ENCODE data around the gene TMEM9.

TMEM9 gene

DNA sequence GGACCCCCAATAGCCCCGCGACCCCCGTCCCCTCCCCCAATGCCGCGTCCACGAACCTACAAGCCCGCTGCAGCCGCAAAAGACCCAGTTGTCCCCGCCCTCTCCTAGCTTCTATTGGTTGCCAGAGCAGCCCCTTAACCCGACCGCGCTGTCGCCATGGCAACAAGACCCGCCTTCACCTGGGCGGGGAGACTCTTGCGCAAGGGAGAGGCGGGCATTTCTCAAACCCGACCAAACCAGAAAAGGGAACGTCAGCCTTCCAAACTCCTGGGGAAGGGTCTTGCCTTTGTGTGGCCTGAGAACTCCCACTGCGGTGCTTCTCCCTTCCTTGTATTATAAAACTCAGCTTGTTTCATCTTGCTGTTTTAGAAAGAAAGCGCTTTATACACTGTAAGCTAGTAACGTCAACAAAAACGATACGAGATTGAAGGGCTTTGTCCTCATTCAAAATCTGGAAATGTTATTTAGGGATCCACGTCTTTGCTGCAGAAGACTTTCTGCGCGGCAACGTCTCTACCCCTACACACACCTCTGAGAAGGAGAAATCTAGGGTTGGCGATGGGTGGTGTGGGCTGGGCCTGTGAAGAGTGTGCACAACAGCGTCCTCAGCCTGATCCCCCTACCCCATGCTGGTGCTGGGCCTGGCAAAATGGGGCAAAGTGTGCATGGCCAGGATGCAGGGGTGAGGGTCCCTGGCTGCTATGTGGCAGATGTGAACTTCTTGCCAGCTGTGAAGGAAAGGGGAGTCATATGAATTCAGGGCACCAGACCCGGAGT is at the start of gene TMEM9:
Gene TMEM9 (minus strand): TSS at position 86 of the 777 bp plus-strand sequence. CDS start 551 bp downstream, outside the sequence.
- peak; percentile 87 for DNase-seq (ENCODE audit: low read depth)
- peak within 1 kb of the TSS; percentile 82 for H3K4me3 ChIP-seq (ENCODE audit: low read depth, low read length)
- TF ChIP-seq, protein P1, sequence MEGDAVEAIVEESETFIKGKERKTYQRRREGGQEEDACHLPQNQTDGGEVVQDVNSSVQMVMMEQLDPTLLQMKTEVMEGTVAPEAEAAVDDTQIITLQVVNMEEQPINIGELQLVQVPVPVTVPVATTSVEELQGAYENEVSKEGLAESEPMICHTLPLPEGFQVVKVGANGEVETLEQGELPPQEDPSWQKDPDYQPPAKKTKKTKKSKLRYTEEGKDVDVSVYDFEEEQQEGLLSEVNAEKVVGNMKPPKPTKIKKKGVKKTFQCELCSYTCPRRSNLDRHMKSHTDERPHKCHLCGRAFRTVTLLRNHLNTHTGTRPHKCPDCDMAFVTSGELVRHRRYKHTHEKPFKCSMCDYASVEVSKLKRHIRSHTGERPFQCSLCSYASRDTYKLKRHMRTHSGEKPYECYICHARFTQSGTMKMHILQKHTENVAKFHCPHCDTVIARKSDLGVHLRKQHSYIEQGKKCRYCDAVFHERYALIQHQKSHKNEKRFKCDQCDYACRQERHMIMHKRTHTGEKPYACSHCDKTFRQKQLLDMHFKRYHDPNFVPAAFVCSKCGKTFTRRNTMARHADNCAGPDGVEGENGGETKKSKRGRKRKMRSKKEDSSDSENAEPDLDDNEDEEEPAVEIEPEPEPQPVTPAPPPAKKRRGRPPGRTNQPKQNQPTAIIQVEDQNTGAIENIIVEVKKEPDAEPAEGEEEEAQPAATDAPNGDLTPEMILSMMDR (IDR thresholded peaks at IDR 0.05; ENCODE audit: low read depth, low read length, missing control alignments) = no peak

DNA sequence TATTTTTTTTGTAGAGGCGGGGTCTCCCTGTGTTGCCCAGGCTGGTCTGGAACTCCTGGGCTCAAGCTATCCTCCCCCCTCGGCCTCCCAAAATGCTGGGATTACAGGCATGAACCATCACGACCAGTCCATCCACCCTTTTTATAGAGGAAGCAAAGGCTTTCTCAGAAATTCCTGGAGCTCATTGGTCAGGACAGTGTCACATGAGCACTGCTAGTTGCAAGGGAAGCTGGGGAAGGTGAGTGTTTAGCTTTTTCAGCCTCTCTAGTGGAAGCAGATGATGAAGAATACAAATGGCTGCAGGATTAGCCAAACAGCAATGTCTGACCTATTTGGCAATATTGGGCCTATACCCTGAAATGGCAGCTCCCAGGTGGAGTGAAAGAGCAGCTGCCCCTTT is 44.3 kb upstream of the TMEM9 start:
- TF ChIP-seq, protein P1 (IDR thresholded peaks at IDR 0.05; ENCODE audit: low read depth, low read length, missing control alignments) = no peak
- H3K4me3 ChIP-seq (ENCODE audit: low read depth, low read length) = no peak overlapping the region
- DNase-seq (ENCODE audit: low read depth) = no peak

DNA sequence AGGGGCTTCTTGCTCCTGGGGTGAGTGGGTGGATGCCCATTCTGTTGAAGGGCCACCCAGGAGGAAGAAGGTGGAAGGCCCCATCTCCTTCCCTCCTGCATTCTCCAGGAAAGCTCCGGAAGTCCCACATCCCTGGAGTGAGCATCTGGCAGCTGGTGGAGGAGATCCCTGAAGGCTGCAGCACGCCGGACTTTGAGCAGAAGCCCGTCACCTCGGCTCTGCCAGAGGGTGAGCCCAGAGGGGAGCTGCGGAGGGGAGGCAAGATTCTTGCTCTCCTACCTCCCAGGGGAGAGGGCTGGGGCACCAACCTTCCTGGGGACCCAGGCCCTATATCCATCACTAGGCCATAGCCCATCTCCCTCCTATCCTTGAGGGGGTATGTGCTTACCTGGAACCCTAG is 39.8 kb upstream of the TMEM9 start:
- DNase-seq (ENCODE audit: low read depth) = no peak
- H3K4me3 ChIP-seq (ENCODE audit: low read depth, low read length) = no peak overlapping the region
- TF ChIP-seq, protein P1 (IDR thresholded peaks at IDR 0.05; ENCODE audit: low read depth, low read length, missing control alignments) = no peak

DNA sequence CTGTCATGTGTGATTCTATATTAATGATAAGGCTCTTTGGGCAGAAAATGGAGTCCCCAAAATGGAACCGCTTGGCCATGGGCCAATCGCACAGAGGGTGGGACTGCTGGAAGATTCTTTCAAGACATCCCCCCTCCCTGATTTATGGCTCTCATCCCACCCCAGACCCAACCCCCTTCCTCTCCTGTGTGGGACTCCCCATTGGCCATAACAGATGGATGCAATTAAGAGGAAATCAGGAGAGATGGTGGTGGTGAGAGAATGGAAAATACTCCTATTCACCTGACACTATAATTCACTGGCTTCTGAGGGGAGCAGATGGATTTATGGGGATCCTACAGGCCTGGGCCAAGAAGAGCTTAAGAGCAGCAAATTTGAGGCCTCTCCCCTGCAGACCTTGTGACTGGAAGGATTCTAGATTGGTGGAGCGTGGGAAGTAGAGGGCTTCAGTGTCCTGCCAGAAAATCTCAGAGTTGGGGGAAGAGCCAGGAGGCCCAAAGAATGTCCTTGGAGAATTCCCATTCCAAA is 38.1 kb upstream of the TMEM9 start:
- TF ChIP-seq, protein P1 (IDR thresholded peaks at IDR 0.05; ENCODE audit: low read depth, low read length, missing control alignments) = no peak
- no peak overlapping the region for H3K4me3 ChIP-seq (ENCODE audit: low read depth, low read length)
- DNase-seq (ENCODE audit: low read depth) = no peak

DNA sequence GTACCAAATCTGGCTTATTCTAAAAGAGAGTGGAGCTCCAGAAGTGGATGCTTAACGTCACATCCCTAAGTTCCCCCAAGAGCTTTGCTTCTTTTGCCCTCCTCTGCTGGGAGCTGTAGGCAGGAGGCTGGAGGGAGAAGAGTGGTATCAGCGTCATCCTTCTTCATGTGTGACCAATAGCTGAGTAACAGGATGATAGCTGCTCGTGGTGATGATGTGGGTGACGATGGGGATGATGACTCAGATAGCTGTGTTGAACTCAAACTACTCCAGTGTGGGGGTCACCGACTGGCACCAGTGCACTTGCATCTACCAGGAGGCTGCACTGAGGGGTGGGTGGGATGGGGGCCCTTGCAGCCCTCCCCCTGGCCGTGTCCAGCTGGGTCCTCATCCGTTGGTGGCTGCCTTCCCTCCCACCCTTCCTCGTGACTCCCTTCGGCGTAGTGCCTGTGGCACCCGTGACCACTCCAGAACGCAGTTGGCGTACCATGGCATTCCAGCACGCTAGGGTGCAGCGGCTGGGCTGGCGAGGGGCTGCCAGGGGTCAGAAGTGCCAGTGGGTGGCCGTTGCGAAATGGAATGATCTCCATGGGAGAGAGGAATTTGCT is 37.5 kb upstream of the TMEM9 start:
- H3K4me3 ChIP-seq (ENCODE audit: low read depth, low read length) = no peak overlapping the region
- TF ChIP-seq, protein P1 (IDR thresholded peaks at IDR 0.05; ENCODE audit: low read depth, low read length, missing control alignments) = no peak
- DNase-seq (ENCODE audit: low read depth) = no peak

DNA sequence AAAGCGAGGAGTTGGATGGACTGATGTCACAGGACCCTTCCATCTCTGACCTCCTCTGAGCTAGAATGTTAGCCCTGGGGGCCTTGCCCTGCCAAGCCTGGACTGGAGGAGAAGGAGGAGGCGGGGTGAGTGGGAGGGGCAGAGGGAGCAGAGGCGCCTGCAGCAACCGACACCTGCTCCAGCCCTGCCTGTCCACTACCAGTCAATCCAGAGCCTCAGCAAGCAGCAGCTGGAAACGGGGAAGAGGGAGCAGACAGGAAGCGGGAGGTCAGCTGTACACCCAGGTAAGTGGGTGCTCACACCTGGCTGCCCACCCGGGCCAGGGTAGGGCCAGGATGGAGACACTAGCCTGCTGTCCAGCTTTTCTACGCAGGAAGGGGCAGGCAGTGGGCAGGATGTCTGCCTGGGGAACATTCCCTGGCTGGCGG is 36.4 kb upstream of the TMEM9 start, which contains the start of gene IGFN1:
Gene IGFN1 (plus strand): TSS at position 201 of the 428 bp plus-strand sequence. CDS start 2,470 bp downstream, outside the sequence.
- TF ChIP-seq, protein P1 (IDR thresholded peaks at IDR 0.05; ENCODE audit: low read depth, low read length, missing control alignments) = no peak
- DNase-seq (ENCODE audit: low read depth) = no peak
- no peak within 1 kb of the TSS for H3K4me3 ChIP-seq (ENCODE audit: low read depth, low read length)

All from GM12864 (cell line).